GM21737 (cell line): ENCODE results near the gene PFKL.
"Not testable (repeated sequence)": the region's sequence is repeated elsewhere in the genome, so short reads cannot be mapped to it uniquely, and the experiment has no call there.

Experiments used
- ATAC-seq: cut with Tn5 transposase; IDR thresholded peaks from one replicate; pipeline ENCODE4 v1.9.1; 2021; ENCODE audit warnings: mild to moderate bottlenecking, moderate library complexity; ENCODE audit not compliant: unreplicated experiment

PFKL gene

GRCh38 chr21:44354775-44355771 is 55.2 kb downstream of the PFKL start:
- ATAC-seq: no peak

GRCh38 chr21:44356160-44356559 is 56.3 kb downstream of the PFKL start:
- ATAC-seq: no peak

- ATAC-seq: no peak
Measured at GRCh38 chr21:44356636-44357035, 56.8 kb downstream of the PFKL start.

GRCh38 chr21:44357064-44357837 is 57.4 kb downstream of the PFKL start:
- ATAC-seq: no peak

GRCh38 chr21:44359396-44359795 is 59.5 kb downstream of the PFKL start:
- no peak for ATAC-seq

- no peak for ATAC-seq
Measured at GRCh38 chr21:44360159-44360558, 60.3 kb downstream of the PFKL start.

GRCh38 chr21:44361903-44362302 is 62.0 kb downstream of the PFKL start:
- ATAC-seq: not testable (repeated sequence)

GRCh38 chr21:44363278-44363677 is 63.4 kb downstream of the PFKL start:
- no peak for ATAC-seq

GRCh38 chr21:44364151-44365053 is 64.5 kb downstream of the PFKL start:
- ATAC-seq: no peak

- ATAC-seq: no peak
Measured at GRCh38 chr21:44365251-44365966, 65.6 kb downstream of the PFKL start.

GRCh38 chr21:44365967-44366585 is 66.2 kb downstream of the PFKL start:
- no peak for ATAC-seq

- no peak for ATAC-seq
Measured at GRCh38 chr21:44366586-44367211, 66.8 kb downstream of the PFKL start.

GRCh38 chr21:44368711-44369446 is 69.0 kb downstream of the PFKL start:
- no peak for ATAC-seq

- ATAC-seq: no peak
Measured at GRCh38 chr21:44370027-44370735, 70.3 kb downstream of the PFKL start.

- ATAC-seq: no peak
Measured at GRCh38 chr21:44370786-44371410, 71.0 kb downstream of the PFKL start.

- no peak for ATAC-seq
Measured at GRCh38 chr21:44371596-44371995, 71.7 kb downstream of the PFKL start.

GRCh38 chr21:44372616-44373015 is 72.8 kb downstream of the PFKL start:
- no peak for ATAC-seq
